Sigmoid colon (tissue), 4 donors: ENCODE results near the gene RAPGEF5.

Experiments used
- CTCF ChIP-seq, 4 experiments: fragments of 450-650 bp in 3 of 4; fragments of 200-600 bp in 1 of 4; IDR thresholded peaks; one replicate each; pipeline ENCODE4 v1.5.1; 2016 to 2019; ENCODE audit warnings: antibody characterized with exemption in 4 of 4, mild to moderate bottlenecking in 3 of 4, moderate library complexity in 2 of 4
- POLR2A ChIP-seq, 2 donors: fragments of 450-650 bp; IDR thresholded peaks; one replicate each; pipeline ENCODE4 v1.6.1; 2016; ENCODE audit warnings: antibody characterized with exemption in 2 of 2, mild to moderate bottlenecking in 2 of 2, moderate library complexity in 2 of 2
- POLR2AphosphoS5 ChIP-seq, 4 donors: sonication (generic); formaldehyde crosslinking; IDR thresholded peaks; one replicate each; pipeline ENCODE4 v1.6.1; 2017; ENCODE audit warnings: antibody characterized with exemption in 4 of 4

- TF ChIP-seq CTCF (IDR thresholded peaks at IDR 0.05), result no peak
- no peak for TF ChIP-seq POLR2AphosphoS5 (IDR thresholded peaks at IDR 0.05)
- no peak for TF ChIP-seq POLR2A (IDR thresholded peaks at IDR 0.05)
Observed at GRCh38 chr7:22146961-22147512, 209.9 kb downstream of the RAPGEF5 start.
